Neural progenitor cell (in vitro differentiated cells): ENCODE results near the gene ELOVL6. TPM values are rescaled to one million over a fixed set of nuclear protein-coding genes. Genes with fewer than 3 reads are reported as not detected.
A peak's percentile ranks its signal among the peaks of the same experiment; 100 is the strongest.

ENCODE experiments used
- DNase-seq: peaks from one replicate; pipeline ENCODE4 v3.0.0-alpha.2; 2016; ENCODE audit warnings: low spot score
- H2AFZ ChIP-seq: fragments of 200-600 bp; sonication (generic); replicated peaks from 2 replicates; pipeline ENCODE4 v1.6.1; 2016; ENCODE audit warnings: antibody characterized with exemption
- H3F3A ChIP-seq: fragments of 200-600 bp; sonication (generic); 2 replicates; pipeline ENCODE4 v1.6.1; 2016; ENCODE audit warnings: antibody characterized with exemption, low read depth
- H3K27ac ChIP-seq: fragments of 200-600 bp; sonication (generic); 2 replicates; pipeline ENCODE4 v1.5.1; 2016; ENCODE audit warnings: mild to moderate bottlenecking
- H3K27me3 ChIP-seq: fragments of 200-600 bp; sonication (generic); 2 replicates; pipeline ENCODE4 v1.6.1; 2016; ENCODE audit warnings: mild to moderate bottlenecking, moderate library complexity
- H3K36me3 ChIP-seq: fragments of 200-600 bp; sonication (generic); 2 replicates; pipeline ENCODE4 v1.5.1; 2016
- H3K4me1 ChIP-seq: fragments of 200-600 bp; sonication (generic); 2 replicates; pipeline ENCODE4 v1.6.1; 2016; ENCODE audit warnings: mixed run types
- H3K4me2 ChIP-seq: fragments of 200-600 bp; sonication (generic); 2 replicates; pipeline ENCODE4 v1.6.1; 2016
- H3K4me3 ChIP-seq: fragments of 200-600 bp; sonication (generic); 2 replicates; pipeline ENCODE4 v1.5.1; 2016
- H3K79me2 ChIP-seq: fragments of 200-600 bp; sonication (generic); 2 replicates; pipeline ENCODE4 v1.6.1; 2016; ENCODE audit warnings: low read depth
- H3K9ac ChIP-seq: fragments of 200-600 bp; sonication (generic); 2 replicates; pipeline ENCODE4 v1.6.1; 2016
- H3K9me3 ChIP-seq: fragments of 200-600 bp; sonication (generic); 2 replicates; pipeline ENCODE4 v1.5.1; 2016; ENCODE audit warnings: low read depth
- H4K20me1 ChIP-seq: fragments of 200-600 bp; sonication (generic); 2 replicates; pipeline ENCODE4 v1.6.1; 2016; ENCODE audit warnings: low read depth
- H3K27ac Mint-ChIP-seq: 3 replicates; pipeline ENCODE4 v1.8.0; 2021; ENCODE audit warnings: mixed read lengths
- H3K27me3 Mint-ChIP-seq: 2 replicates; pipeline ENCODE4 v1.8.0; 2022; ENCODE audit warnings: low read depth, mild to moderate bottlenecking, inconsistent platforms, moderate library complexity, mixed read lengths; ENCODE audit not compliant: insufficient read depth
- H3K36me3 Mint-ChIP-seq: 3 replicates; pipeline ENCODE4 v1.8.0; 2021; ENCODE audit warnings: mixed read lengths
- H3K4me1 Mint-ChIP-seq: 3 replicates; pipeline ENCODE4 v1.8.0; 2021; ENCODE audit warnings: mixed read lengths
- H3K4me3 Mint-ChIP-seq: 3 replicates; pipeline ENCODE4 v1.8.0; 2021; ENCODE audit warnings: mild to moderate bottlenecking, moderate library complexity, mixed read lengths
- H3K9me3 Mint-ChIP-seq: 3 replicates; pipeline ENCODE4 v1.8.0; 2020; ENCODE audit warnings: mixed read lengths
- EZH2 ChIP-seq: fragments of 200-600 bp; sonication (generic); IDR thresholded peaks from 2 replicates; pipeline ENCODE4 v1.6.1; 2017; ENCODE audit warnings: antibody characterized with exemption, mild to moderate bottlenecking, moderate library complexity
- EZH2phosphoT487 ChIP-seq: fragments of 200-600 bp; sonication (generic); IDR thresholded peaks from 2 replicates; pipeline ENCODE4 v1.6.1; 2017; ENCODE audit warnings: antibody characterized with exemption
- total RNA-seq: library from RNA; depleted of rRNA; stranded (reverse); fragments of >200 nt; gene quantifications from 2 replicates; pipeline ENCODE4 v1.2.3, GENCODE V29; 2015; ENCODE audit warnings: low replicate concordance
- TF ChIP-seq, protein P1 (sequence below): fragments of 200-600 bp; sonication (generic); IDR thresholded peaks from 2 replicates; pipeline ENCODE4 v1.5.1; 2017; ENCODE audit warnings: antibody characterized with exemption, mild to moderate bottlenecking

The ELOVL6 gene
- total RNA-seq, 1 donor from 2014 or later = 54.4 TPM

DNA sequence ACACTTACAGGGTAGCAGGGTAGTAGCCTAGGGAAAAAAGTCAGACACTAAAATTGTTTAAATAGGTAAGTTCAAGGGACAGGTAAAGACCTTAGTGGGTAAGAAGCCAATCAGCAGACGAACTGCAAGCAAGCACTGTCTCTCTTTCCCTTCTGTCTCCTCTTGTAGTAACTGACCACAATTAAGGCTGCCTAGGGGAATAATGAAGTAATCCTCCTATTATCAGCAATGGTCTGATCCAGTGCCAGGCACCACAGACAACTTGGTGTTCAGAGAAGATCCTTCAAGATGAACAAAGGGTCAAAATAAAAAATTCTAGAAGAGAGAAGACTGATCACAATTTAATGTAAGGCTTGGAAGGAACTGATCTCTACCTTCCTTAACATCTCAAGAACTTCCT lies 62.9 kb downstream of the ELOVL6 start:
- H3K9ac ChIP-seq = no peak overlapping the region
- H3K4me2 ChIP-seq = no peak overlapping the region
- H3K27ac ChIP-seq = no peak overlapping the region
- peaks cover 37% of the 10 kb centered on the region for H4K20me1 ChIP-seq
- no peaks in the 10 kb centered on the region for H3K36me3 ChIP-seq
- TF ChIP-seq EZH2 = no peak
- TF ChIP-seq, protein P1, sequence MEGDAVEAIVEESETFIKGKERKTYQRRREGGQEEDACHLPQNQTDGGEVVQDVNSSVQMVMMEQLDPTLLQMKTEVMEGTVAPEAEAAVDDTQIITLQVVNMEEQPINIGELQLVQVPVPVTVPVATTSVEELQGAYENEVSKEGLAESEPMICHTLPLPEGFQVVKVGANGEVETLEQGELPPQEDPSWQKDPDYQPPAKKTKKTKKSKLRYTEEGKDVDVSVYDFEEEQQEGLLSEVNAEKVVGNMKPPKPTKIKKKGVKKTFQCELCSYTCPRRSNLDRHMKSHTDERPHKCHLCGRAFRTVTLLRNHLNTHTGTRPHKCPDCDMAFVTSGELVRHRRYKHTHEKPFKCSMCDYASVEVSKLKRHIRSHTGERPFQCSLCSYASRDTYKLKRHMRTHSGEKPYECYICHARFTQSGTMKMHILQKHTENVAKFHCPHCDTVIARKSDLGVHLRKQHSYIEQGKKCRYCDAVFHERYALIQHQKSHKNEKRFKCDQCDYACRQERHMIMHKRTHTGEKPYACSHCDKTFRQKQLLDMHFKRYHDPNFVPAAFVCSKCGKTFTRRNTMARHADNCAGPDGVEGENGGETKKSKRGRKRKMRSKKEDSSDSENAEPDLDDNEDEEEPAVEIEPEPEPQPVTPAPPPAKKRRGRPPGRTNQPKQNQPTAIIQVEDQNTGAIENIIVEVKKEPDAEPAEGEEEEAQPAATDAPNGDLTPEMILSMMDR = no peak
- no peak for TF ChIP-seq EZH2phosphoT487
- no peak overlapping the region for H3K4me3 ChIP-seq
- DNase-seq = peak; percentile 6
- Mint-ChIP-seq H3K36me3 (peaks cover 19% of the 10 kb centered on the region), H3K27me3 (peaks cover 2% of the 10 kb centered on the region), H3K4me1 (peaks cover 6% of the 10 kb centered on the region), H3K27ac (no peak overlapping the region), H3K9me3 (no peaks in the 10 kb centered on the region), H3K4me3 (no peak overlapping the region)
- H3F3A ChIP-seq = no peaks in the 10 kb centered on the region
- H3K9me3 ChIP-seq = no peaks in the 10 kb centered on the region
- H2AFZ ChIP-seq = no peak overlapping the region
- no peaks in the 10 kb centered on the region for H3K27me3 ChIP-seq
- peaks cover 6% of the 10 kb centered on the region for H3K4me1 ChIP-seq
- H3K79me2 ChIP-seq = peaks cover 53% of the 10 kb centered on the region

DNA sequence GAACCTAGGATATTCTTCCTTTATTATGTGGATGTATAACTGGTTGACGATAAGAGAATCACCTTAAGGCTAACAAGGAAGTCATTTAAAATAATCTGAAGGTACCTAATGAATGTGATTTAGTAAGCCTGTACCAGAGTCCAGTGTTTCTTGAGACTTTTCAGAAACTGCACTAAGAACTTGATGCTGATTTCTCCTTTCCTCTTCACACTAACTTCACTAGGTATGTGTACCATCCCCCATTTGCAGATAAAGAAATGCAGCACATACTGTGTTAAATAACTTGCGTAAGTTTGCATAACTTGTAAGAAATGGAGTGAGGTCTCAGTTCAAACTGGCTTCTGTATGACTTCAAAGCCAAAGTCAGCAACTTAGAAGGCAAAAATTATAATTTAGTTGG lies 63.3 kb downstream of the ELOVL6 start:
- Mint-ChIP-seq H3K27me3 (peaks cover 2% of the 10 kb centered on the region), H3K4me1 (peaks cover 6% of the 10 kb centered on the region), H3K9me3 (no peaks in the 10 kb centered on the region), H3K4me3 (no peak overlapping the region), H3K36me3 (peaks cover 19% of the 10 kb centered on the region), H3K27ac (no peak overlapping the region)
- Histone ChIP-seq H3K4me2 (no peak overlapping the region), H3K79me2 (peaks cover 58% of the 10 kb centered on the region), H3K4me1 (peaks cover 6% of the 10 kb centered on the region), H3K27me3 (no peaks in the 10 kb centered on the region), H3K9me3 (no peaks in the 10 kb centered on the region), H4K20me1 (peaks cover 34% of the 10 kb centered on the region), H3K27ac (no peak overlapping the region), H3K4me3 (no peak overlapping the region), H3K36me3 (no peaks in the 10 kb centered on the region), H3K9ac (no peak overlapping the region), H3F3A (no peaks in the 10 kb centered on the region), H2AFZ (no peak overlapping the region)
- no peak for DNase-seq
- TF ChIP-seq EZH2 (no peak), EZH2phosphoT487 (no peak)
- TF ChIP-seq, protein P1 = no peak

DNA sequence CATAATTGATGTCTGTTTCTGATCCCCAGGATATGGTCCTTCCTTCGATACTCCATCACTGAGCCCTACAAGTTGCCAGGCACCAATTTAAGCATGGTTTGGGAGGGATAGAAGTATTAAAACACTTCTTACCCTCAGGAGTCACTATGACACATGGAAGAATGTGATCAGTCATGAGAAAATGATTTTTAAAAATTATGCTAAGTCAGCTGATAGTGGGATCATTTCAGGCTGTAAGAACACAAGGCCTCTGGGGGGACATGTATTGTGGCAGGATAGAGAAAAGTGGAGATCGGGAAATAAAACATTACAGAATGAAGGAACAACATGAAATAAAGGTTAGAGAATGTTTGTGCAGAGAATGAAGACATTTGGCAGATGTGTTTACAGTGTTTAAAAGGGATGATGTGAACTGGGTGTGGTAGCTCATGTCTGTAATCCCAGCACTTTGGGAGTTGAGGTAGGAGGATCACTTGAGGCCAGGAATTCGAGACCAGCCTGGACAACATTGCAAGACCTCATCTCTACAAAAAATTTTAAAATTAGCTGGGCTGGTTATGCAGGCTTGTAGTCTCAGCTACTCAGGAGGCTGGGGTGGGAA lies 64.0 kb downstream of the ELOVL6 start:
- H3K4me1 Mint-ChIP-seq = peaks cover 3% of the 10 kb centered on the region
- H3K36me3 ChIP-seq = no peaks in the 10 kb centered on the region
- H3K27me3 ChIP-seq = no peaks in the 10 kb centered on the region
- peaks cover 2% of the 10 kb centered on the region for H3K27me3 Mint-ChIP-seq
- H3K4me3 Mint-ChIP-seq = no peak overlapping the region
- H3K9me3 ChIP-seq = no peaks in the 10 kb centered on the region
- H3K4me2 ChIP-seq = no peak overlapping the region
- DNase-seq = no peak
- H4K20me1 ChIP-seq = peaks cover 26% of the 10 kb centered on the region
- H3K4me3 ChIP-seq = no peak overlapping the region
- H3K27ac Mint-ChIP-seq = no peak overlapping the region
- peaks cover 54% of the 10 kb centered on the region for H3K79me2 ChIP-seq
- TF ChIP-seq EZH2 (no peak), EZH2phosphoT487 (no peak)
- TF ChIP-seq, protein P1 = no peak
- peaks cover 6% of the 10 kb centered on the region for H3K4me1 ChIP-seq
- no peak overlapping the region for H3K9ac ChIP-seq
- H2AFZ ChIP-seq = no peak overlapping the region
- H3K36me3 Mint-ChIP-seq = peaks cover 19% of the 10 kb centered on the region
- no peaks in the 10 kb centered on the region for H3K9me3 Mint-ChIP-seq
- no peak overlapping the region for H3K27ac ChIP-seq
- H3F3A ChIP-seq = no peaks in the 10 kb centered on the region
